ENCODE data around the gene CWC22. TPM values are rescaled to one million over a fixed set of nuclear protein-coding genes. Genes with fewer than 3 reads are reported as not detected.
A peak's percentile ranks its signal among the peaks of the same experiment; 100 is the strongest.
"Not testable (repeated sequence)": the region's sequence is repeated elsewhere in the genome, so short reads cannot be mapped to it uniquely, and the experiment has no call there.

CWC22 gene
- total RNA-seq, 3 donors from 2014 or later: 30.7 to 33.4 (median 32.5) TPM

DNA sequence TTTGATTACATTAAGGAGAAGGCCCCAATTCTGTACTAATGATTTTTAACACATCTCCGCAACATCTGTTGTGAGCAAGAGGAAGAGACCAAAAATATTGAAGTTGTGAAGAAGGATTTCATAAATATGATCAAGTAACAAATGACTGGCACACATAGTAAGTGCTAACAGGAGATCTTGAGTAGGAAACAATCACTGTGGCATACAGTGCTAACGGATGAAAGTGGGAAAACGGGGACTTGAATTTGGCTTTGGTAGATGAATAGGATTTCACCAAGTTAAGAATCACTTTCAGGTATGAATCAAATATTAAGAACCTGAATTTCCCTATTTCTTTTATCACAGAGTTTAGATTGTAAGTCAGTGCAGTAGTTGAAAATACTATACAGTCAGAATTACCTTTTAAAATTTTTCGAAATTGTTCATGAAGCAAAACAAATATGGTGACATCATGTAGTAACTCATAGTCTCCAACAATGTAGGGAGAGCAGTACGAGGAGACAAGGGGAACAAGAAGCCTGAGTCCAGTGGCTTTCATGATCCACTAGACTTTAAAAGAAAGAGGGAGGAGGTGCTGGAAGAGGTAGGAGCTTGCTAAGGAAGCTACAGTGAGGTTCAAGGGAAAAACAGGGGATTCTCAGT is 16.3 kb downstream of the CWC22 start:
- Mint-ChIP-seq H3K9me3 (no peaks in the 10 kb centered on the region), H3K27me3 (ENCODE audit: low read depth) (no peaks in the 10 kb centered on the region), H3K4me1 (ENCODE audit: low read depth) (peaks cover 33% of the 10 kb centered on the region), H3K36me3 (ENCODE audit: insufficient read depth) (peaks cover 43% of the 10 kb centered on the region), H3K4me3 (no peak overlapping the region)
- ATAC-seq: peak in 1 of 2 donors; percentile 63
- DNase-seq: no peak

DNA sequence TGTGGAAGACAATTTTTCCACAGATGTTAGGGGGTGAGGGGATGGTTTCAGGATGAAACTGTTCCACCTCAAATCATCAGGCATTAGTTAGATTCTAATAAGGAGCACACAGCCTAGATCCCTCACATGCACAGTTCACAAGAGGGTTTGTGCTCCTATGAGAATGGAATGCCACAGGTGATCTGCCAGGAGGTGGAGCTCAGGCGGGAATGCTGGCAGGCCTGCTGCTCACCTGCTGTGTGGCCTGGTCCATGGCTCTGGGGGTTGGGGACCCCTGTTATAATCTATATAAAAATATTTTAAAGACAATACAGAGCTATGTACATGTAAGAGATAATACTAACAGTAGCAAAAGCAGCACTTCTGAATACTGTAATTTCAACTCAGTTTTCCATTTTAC is 19.2 kb downstream of the CWC22 start:
- Mint-ChIP-seq H3K27me3 (ENCODE audit: low read depth) (no peaks in the 10 kb centered on the region), H3K36me3 (ENCODE audit: insufficient read depth) (peaks cover 64% of the 10 kb centered on the region), H3K9me3 (no peaks in the 10 kb centered on the region), H3K4me1 (ENCODE audit: low read depth) (peaks cover 19% of the 10 kb centered on the region), H3K4me3 (no peak overlapping the region)
- DNase-seq: no peak
- ATAC-seq: no peak

DNA sequence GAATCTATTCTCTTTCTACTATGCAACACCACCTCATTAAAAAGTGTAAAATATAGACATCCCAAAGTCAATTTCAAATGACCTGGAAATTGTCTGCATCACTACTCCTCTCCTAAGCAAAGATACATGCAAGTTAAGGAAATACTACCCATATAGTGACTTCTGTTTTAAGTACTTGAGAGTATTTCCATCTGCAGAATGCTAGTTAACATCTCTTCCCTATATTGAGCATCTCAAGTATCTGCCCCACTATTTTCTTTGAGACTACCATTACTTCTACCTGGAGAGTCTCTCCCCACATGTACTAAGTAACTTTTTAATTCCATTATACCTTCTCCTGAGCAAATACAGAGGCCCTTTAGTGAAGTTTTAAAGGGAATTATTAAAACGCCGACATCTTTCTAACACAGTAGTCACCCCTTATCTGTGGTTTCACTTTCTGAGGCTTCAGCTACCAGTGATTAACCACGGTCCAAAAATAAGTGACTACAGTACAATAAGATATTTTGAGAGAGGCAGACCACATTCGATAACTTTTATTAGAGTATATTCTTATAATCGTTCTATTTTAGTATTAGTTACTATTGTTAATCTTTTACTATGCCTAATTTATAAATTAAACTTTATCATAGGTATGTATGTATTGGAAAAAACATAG is 21.8 kb downstream of the CWC22 start:
- no peak for ATAC-seq
- DNase-seq: no peak
- Mint-ChIP-seq H3K4me3 (no peak overlapping the region), H3K4me1 (ENCODE audit: low read depth) (peaks cover 2% of the 10 kb centered on the region), H3K9me3 (no peaks in the 10 kb centered on the region), H3K36me3 (ENCODE audit: insufficient read depth) (peaks cover 60% of the 10 kb centered on the region), H3K27me3 (ENCODE audit: low read depth) (no peaks in the 10 kb centered on the region)

DNA sequence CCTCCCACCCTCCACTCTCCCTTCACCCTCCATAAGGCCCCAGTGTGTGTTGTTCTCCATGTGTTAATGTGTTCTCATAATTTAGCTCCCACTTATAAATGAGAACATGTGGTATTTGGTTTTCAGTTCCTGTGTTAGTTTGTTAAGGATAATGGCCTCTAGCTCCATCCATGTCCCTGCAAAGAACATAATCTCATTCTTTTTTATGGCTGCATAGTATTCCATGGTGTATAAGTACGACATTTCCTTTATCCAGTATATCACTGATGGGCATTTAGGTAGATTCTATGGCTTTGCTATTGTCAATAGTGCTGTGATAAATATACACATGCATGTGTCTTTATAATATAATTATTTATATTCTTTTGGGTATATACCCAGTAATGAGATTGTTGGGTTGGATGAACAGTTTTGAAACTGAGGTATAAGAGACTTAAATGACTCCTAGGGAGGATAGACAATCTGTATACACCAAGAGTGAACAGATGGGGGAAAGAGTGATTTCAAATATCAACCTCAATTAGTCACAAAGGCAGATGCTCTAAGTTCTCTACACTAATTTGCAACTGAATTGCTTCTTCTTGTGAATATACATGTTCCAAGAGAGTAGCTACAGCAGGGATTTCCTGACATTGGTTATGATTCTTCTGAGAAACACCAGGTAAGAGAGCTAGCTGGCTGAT is 23.7 kb downstream of the CWC22 start:
- peaks cover 68% of the 10 kb centered on the region for H3K36me3 Mint-ChIP-seq (ENCODE audit: insufficient read depth)
- no peak overlapping the region for H3K4me3 Mint-ChIP-seq
- no peaks in the 10 kb centered on the region for H3K4me1 Mint-ChIP-seq (ENCODE audit: low read depth)
- no peaks in the 10 kb centered on the region for H3K9me3 Mint-ChIP-seq
- no peak for DNase-seq
- no peaks in the 10 kb centered on the region for H3K27me3 Mint-ChIP-seq (ENCODE audit: low read depth)
- no peak for ATAC-seq

DNA sequence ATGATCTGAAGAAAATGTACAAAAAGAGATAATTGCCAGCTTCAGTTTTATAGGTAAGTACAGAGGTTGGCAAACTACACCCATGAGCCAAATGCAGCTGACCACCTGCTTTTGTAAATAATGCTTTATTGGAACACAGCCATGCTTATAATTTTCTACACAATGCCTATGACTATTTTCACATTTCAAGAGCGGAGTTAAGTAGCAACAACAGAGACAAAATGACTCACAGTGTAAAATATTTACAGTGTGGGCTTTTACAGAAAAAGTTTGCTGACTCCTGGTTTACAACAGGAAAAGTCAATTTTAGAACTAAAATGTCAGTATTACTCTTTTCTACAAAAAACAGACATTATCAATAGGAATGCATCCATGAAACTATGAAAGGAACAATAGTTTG is 26.0 kb downstream of the CWC22 start:
- H3K4me3 Mint-ChIP-seq: no peak overlapping the region
- ATAC-seq (no peak), DNase-seq (no peak)
- no peaks in the 10 kb centered on the region for H3K9me3 Mint-ChIP-seq
- peaks cover 66% of the 10 kb centered on the region for H3K36me3 Mint-ChIP-seq (ENCODE audit: insufficient read depth)
- no peaks in the 10 kb centered on the region for H3K4me1 Mint-ChIP-seq (ENCODE audit: low read depth)
- H3K27me3 Mint-ChIP-seq (ENCODE audit: low read depth): no peaks in the 10 kb centered on the region

DNA sequence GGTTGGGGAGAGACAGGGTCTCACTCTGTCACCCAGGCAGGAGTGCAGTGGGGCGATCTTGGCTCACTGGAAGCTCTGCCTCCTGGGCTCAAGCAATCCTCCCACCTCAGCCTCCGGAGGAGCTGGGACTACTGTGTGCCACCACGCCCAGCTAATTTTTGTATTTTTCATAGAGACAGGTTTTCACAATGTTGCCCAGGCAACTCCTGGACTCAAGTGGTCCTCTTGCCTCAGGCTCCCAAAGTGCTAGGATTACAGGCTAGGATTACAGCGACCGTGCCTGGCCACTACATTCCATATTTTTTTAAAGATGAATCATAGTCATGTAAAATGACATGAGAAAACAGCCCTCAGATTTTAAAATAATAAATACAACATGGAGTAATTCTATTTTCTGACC is 32.3 kb downstream of the CWC22 start:
- H3K27me3 Mint-ChIP-seq (ENCODE audit: low read depth): no peaks in the 10 kb centered on the region
- no peak for ATAC-seq
- no peak overlapping the region for H3K4me3 Mint-ChIP-seq
- no peaks in the 10 kb centered on the region for H3K9me3 Mint-ChIP-seq
- H3K36me3 Mint-ChIP-seq (ENCODE audit: insufficient read depth): peaks cover 47% of the 10 kb centered on the region
- peaks cover 2% of the 10 kb centered on the region for H3K4me1 Mint-ChIP-seq (ENCODE audit: low read depth)
- DNase-seq: no peak

DNA sequence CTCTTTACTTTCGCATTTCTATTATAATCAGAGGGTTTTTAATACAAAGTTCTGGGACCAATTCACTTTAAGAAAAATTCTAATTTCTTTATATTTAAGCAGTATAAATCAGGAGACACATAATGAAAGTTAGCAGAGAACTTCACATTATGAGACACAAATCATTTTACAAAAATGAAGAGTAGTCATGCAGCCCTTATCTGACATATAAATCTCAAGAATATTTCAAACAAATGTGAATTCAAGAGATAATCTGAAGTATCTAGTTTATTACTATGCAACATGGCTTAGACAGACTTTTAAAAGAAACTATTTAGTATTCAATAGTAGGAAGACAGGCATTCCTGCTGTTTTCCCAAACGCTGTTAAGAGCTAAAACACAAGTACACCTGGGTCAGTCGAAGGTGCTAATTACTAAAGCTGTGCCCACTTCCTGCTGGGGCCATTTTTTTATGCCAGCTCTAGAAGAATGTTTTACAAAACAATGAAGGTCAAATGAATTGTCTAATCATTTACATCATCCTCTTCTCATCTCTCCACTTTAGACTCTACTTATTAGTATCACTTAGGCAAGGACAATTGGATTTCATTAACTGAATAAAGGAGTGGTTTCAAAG is 40.2 kb downstream of the CWC22 start:
- no peak for ATAC-seq
- H3K4me1 Mint-ChIP-seq (ENCODE audit: low read depth): peaks cover 9% of the 10 kb centered on the region
- H3K27me3 Mint-ChIP-seq (ENCODE audit: low read depth): no peaks in the 10 kb centered on the region
- H3K9me3 Mint-ChIP-seq: no peaks in the 10 kb centered on the region
- H3K4me3 Mint-ChIP-seq: no peak overlapping the region
- DNase-seq: no peak
- H3K36me3 Mint-ChIP-seq (ENCODE audit: insufficient read depth): peaks cover 43% of the 10 kb centered on the region

DNA sequence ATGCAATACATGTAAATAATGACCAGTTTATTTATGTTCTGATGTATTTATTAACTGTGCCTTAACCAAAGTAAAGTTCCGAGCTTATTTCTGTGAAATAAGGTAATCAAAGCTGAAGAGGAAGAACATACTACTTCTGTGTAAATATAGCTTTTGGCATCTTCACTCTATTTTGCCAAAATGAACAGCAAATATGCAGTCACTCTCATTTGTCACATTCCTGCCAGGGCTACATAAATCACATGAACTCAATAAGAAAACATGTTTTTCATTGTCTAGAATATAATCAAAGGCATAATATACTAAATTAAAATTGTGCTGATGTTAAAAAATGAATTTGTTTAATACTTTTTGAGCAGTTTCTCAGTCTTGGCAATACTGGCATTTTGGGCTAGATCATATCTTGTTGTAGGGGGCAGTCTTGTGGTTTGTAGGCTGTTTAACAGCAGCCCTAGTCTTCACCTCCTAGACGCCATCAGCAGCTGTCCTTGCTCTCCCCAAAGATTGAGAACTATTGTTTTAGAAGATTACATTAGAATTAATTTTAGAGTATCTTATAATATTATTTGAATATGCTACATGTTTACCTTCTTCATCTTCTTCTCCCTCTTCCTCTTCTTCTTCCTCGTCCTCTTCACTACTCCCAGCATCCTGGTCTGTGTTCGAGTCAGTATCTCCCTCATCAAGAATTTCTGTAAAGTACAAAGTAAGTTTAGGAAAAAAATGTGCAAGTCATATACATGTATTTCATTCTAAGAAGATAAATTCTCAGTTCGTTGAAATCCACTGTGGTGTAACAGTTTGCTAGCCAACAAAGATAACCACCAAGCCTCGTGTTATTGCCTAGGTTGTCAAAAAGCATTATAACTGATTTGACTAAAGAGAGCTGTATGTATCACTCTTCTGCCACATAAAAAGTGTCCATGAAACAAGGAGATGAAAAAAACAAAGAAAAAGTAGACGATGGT is 41.5 kb downstream of the CWC22 start:
- Mint-ChIP-seq H3K27me3 (ENCODE audit: low read depth) (no peaks in the 10 kb centered on the region), H3K4me1 (ENCODE audit: low read depth) (peaks cover 9% of the 10 kb centered on the region), H3K4me3 (no peak overlapping the region), H3K36me3 (ENCODE audit: insufficient read depth) (peaks cover 41% of the 10 kb centered on the region), H3K9me3 (no peaks in the 10 kb centered on the region)
- ATAC-seq (no peak), DNase-seq (no peak)

DNA sequence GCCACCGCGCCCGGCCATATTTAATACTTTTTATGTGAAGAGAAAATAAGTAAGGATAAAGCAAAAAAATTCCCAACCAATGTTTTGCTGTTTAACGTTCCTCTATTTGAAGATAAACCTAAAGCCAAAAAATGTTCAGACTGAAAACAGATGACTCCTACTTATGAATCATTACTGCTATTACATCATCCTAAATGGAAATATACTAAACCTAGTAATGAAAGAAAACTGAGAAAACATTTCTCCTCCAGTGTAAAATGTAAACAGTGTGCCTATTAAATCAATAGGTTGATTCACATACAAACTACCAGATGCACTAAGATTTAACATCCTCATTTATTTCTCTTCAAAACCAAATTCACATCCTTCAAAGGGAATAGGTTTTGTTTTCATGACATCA is 43.5 kb downstream of the CWC22 start:
- Mint-ChIP-seq H3K27me3 (ENCODE audit: low read depth) (no peaks in the 10 kb centered on the region), H3K4me1 (ENCODE audit: low read depth) (peaks cover 9% of the 10 kb centered on the region), H3K9me3 (no peaks in the 10 kb centered on the region), H3K4me3 (no peak overlapping the region), H3K36me3 (ENCODE audit: insufficient read depth) (peaks cover 33% of the 10 kb centered on the region)
- peak in 1 of 2 donors; percentile 61 for ATAC-seq
- DNase-seq: no peak

DNA sequence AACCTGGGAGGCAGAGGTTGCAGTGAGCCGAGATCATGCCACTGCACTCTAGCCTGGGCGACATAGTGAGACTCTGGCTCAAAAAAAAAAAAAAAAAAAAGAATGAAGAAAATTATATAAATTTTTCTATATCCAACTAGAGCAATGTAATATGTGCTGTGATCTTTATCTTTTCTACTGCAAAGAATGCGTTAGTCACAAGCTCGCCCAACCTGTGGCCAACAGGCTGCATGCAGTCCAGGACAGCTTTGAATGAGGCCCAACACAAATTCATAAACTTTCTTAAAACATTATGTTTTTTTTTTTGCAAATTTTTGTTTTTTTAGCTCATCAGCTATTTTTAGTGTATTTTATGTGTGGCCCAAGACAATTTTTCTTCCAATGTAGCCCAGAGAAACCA is 48.8 kb downstream of the CWC22 start:
- peaks cover 18% of the 10 kb centered on the region for H3K36me3 Mint-ChIP-seq (ENCODE audit: insufficient read depth)
- H3K9me3 Mint-ChIP-seq; H3K27me3 Mint-ChIP-seq (ENCODE audit: low read depth); DNase-seq; H3K4me1 Mint-ChIP-seq (ENCODE audit: low read depth); H3K4me3 Mint-ChIP-seq; ATAC-seq: not testable (repeated sequence)

DNA sequence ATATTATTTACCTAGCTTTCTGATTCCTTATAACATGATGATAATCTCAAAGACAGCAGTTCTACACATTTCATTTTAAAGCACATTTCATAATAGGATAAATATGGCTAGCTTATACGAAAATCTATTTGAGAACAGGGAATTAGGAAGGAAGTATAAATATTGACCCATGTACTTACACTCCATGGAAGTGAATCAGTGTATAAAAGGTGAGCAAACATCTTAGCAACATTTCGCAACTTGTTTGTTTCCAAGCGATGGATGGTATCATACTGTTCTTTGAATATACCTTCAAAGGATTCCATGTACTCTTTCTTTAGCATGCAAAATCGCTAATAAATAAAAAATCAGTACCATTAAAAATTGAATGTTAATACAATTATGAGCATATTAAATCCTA is 53.1 kb downstream of the CWC22 start:
- no peaks in the 10 kb centered on the region for H3K9me3 Mint-ChIP-seq
- no peak for ATAC-seq
- peaks cover 36% of the 10 kb centered on the region for H3K36me3 Mint-ChIP-seq (ENCODE audit: insufficient read depth)
- H3K4me3 Mint-ChIP-seq: no peak overlapping the region
- no peak for DNase-seq
- H3K27me3 Mint-ChIP-seq (ENCODE audit: low read depth): no peaks in the 10 kb centered on the region
- H3K4me1 Mint-ChIP-seq (ENCODE audit: low read depth): no peaks in the 10 kb centered on the region

DNA sequence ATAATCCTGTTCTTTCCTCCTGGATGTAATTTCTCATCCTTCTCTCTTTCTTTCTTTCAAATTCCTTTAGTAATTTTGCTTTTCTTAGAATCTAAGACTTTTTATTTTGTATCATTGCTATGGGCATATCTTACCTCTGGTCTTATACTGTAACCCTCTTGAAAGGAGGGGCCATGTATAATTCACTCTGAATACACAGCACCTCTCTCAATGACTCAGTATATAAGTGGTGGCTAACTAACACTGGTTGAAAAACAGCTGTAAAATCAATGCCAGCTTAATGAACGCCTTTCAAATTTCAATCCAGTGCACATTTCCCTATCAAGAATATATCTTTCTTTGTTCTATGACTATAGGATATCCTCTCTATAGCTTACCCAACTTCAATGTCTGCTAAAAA is 53.7 kb downstream of the CWC22 start:
- H3K4me1 Mint-ChIP-seq (ENCODE audit: low read depth): no peaks in the 10 kb centered on the region

DNA sequence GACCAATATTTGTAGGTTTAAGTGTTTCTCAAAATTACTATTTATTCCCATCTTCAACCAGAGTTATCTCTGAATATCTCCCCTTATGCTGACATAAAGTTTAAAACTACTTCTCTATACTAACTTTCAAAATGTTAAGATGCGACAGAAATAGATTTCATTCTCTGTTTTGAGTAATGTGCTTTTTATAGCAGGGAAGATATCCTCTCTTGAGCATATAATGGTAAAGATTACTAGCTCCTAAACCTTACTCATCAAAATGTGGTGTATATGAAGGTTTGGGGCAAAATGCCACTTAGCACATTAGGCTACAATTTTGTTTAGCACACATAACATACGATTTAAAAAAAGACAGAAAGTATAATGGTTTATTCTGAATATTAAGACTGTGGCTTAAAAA is 54.4 kb downstream of the CWC22 start:
- ATAC-seq: no peak
- peaks cover 42% of the 10 kb centered on the region for H3K36me3 Mint-ChIP-seq (ENCODE audit: insufficient read depth)
- H3K4me3 Mint-ChIP-seq: no peak overlapping the region
- no peaks in the 10 kb centered on the region for H3K9me3 Mint-ChIP-seq
- no peaks in the 10 kb centered on the region for H3K27me3 Mint-ChIP-seq (ENCODE audit: low read depth)
- no peaks in the 10 kb centered on the region for H3K4me1 Mint-ChIP-seq (ENCODE audit: low read depth)
- DNase-seq: no peak

More for the DNA sequence above, 53.7 kb downstream of the CWC22 start:
- no peak for ATAC-seq
- Mint-ChIP-seq H3K9me3 (no peaks in the 10 kb centered on the region), H3K27me3 (ENCODE audit: low read depth) (no peaks in the 10 kb centered on the region), H3K4me3 (no peak overlapping the region), H3K36me3 (ENCODE audit: insufficient read depth) (peaks cover 42% of the 10 kb centered on the region)
- no peak for DNase-seq

DNA sequence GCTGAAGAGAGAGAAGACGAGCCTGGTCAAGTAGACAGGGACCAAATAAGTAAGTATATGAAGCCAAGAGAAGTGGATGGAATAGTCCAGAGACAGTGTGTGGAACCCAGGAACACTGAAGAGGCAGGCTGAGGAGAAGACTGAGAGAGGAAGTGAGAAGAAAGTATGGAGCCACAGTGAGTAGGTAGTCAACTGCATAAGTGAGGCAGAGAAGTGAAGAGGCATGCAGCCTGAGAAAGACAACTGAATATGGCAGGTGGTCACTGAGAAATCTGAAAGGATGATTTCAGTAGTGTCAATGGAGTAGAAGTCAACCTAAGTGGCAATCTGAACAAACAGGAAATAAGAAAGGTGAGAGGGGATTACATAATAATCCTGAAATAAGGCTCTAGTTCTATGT is 55.4 kb downstream of the CWC22 start:
- H3K4me1 Mint-ChIP-seq (ENCODE audit: low read depth): no peaks in the 10 kb centered on the region
- H3K27me3 Mint-ChIP-seq (ENCODE audit: low read depth): no peaks in the 10 kb centered on the region
- no peak overlapping the region for H3K4me3 Mint-ChIP-seq
- no peak for ATAC-seq
- peaks cover 42% of the 10 kb centered on the region for H3K36me3 Mint-ChIP-seq (ENCODE audit: insufficient read depth)
- H3K9me3 Mint-ChIP-seq: no peaks in the 10 kb centered on the region
- DNase-seq: no peak
